Aorta (tissue), 5 donors: ENCODE measurements around the gene TMED10. TPM values are rescaled to one million over a fixed set of nuclear protein-coding genes. Genes with fewer than 3 reads are reported as not detected.
A peak's percentile ranks its signal among the peaks of the same experiment; 100 is the strongest.

ENCODE experiments used
- ATAC-seq: fragments of 200-7000 bp; cut with Tn5 transposase; one replicate; pipeline ENCODE4 v1.9.1; 2022; ENCODE audit warnings: moderate library complexity; ENCODE audit not compliant: low FRiP score
- DNase-seq, 2 donors: peaks; one replicate each; pipeline ENCODE4 v3.0.0-alpha.2; 2020
- H3K27ac ChIP-seq, 2 donors: one replicate each; pipeline ENCODE4 v1.5.1; 2013; ENCODE audit warnings: low read length in 2 of 2, mild to moderate bottlenecking in 2 of 2, moderate library complexity in 2 of 2, control low read depth in 1 of 2, inconsistent platforms in 1 of 2, low read depth in 1 of 2
- H3K27me3 ChIP-seq, 2 donors: one replicate each; pipeline ENCODE4 v1.6.1; 2013; ENCODE audit warnings: control low read depth in 1 of 2, low read length in 1 of 2, mild to moderate bottlenecking in 1 of 2, moderate library complexity in 1 of 2; ENCODE audit not compliant: insufficient read depth in 2 of 2, control insufficient read depth in 1 of 2
- H3K36me3 ChIP-seq, 2 donors: one replicate each; pipeline ENCODE4 v1.6.1; 2013; ENCODE audit warnings: control low read depth in 1 of 2, low read length in 1 of 2, mild to moderate bottlenecking in 1 of 2; ENCODE audit not compliant: insufficient read depth in 2 of 2, control insufficient read depth in 1 of 2
- H3K4me1 ChIP-seq, 2 donors: one replicate each; pipeline ENCODE4 v1.6.1; 2013; ENCODE audit warnings: low read length in 2 of 2, control low read depth in 1 of 2, mild to moderate bottlenecking in 1 of 2, moderate library complexity in 1 of 2; ENCODE audit not compliant: insufficient read depth in 2 of 2, control insufficient read depth in 1 of 2
- H3K4me3 ChIP-seq, 2 donors: one replicate each; pipeline ENCODE4 v1.5.1; 2013; ENCODE audit warnings: low read length in 2 of 2, control low read depth in 1 of 2, mild to moderate bottlenecking in 1 of 2
- H3K9me3 ChIP-seq: one replicate; pipeline ENCODE4 v1.6.1; 2013; ENCODE audit warnings: mild to moderate bottlenecking, low read length; ENCODE audit not compliant: control insufficient read depth
- WGBS, 2 donors: extraction: QIAGEN DNeasy Blood & Tissue Kit; methylation state at CpG; one replicate each; pipeline ENCODE4 v1.1.7; 2013; 5-methylcytosine and 5-hydroxymethylcytosine counted together
- intact Hi-C, 2 donors: fragments of 100-400 bp; cut with DNase I; formaldehyde crosslinking; loops; one replicate each; pipeline versions ENCODE4 v1.14.2 to v1.15.0; 2022
- polyA plus RNA-seq, 2 donors: library from polyadenylated mRNA; stranded (reverse); fragments of 200-250 nt; gene quantifications; one replicate each; pipeline ENCODE4 v1.2.3, GENCODE V29; 2013
- total RNA-seq, 2 donors: library from RNA; stranded (reverse); fragmentation: NEBNext Ultra II Directional; extraction: Animal tissue kit (Norgen Biotek cat#: 25700); gene quantifications; one replicate each; pipeline ENCODE4 v1.2.1, GENCODE V29; 2021
- donor health status: healthy with polysubstance abuse.
- donor health status: Bipolar disorder and iron deficiency.
- donor health status: DM: no; HTN: no; CAD: no.
- donor health status: DM: no; HTN: no; CAD: no.
- donor health status: DM: yes; HTN: yes; CAD: no.

TMED10 gene
- total and polyA plus RNA-seq, 4 donors: 114 to 277 (median 194) TPM

GRCh38 chr14:75126121-75126544 lies 50.3 kb downstream of the TMED10 start:
- H3K9me3 ChIP-seq: no peaks in the 10 kb centered on the region
- H3K4me1 ChIP-seq: peaks cover 2 to 4% of the 10 kb centered on the region in 2 donors
- peak overlapping the region; percentile 65 to 89 for H3K4me3 ChIP-seq
- H3K27ac ChIP-seq: peak overlapping the region; percentile 43 to 77
- H3K36me3 ChIP-seq: no peaks in the 10 kb centered on the region
- no peak for ATAC-seq
- no peaks in the 10 kb centered on the region for H3K27me3 ChIP-seq
- no peak for DNase-seq
- intact Hi-C loops: loop anchor here in 1 of 2 donors (10.0 kb wide), 1 partner anchor 339 kb away; no protein-coding TSS in a partner anchor
- WGBS, 2 donors: 1 to 3% methylated on average over 6 of the region's 6 CpGs

- H3K27ac ChIP-seq: peak overlapping the region in 1 of 2 donors; percentile 43
- ATAC-seq (no peak), DNase-seq (no peak)
- intact Hi-C loops: loop anchor here in 1 of 2 donors (10.0 kb wide), 1 partner anchor 339 kb away; no protein-coding TSS in a partner anchor
- WGBS, 2 donors: 16 to 26% methylated on average over 5 of the region's 5 CpGs
- no peaks in the 10 kb centered on the region for H3K9me3 ChIP-seq
- H3K27me3 ChIP-seq: no peaks in the 10 kb centered on the region
- peaks cover 2 to 4% of the 10 kb centered on the region in 2 donors for H3K4me1 ChIP-seq
- H3K36me3 ChIP-seq: no peaks in the 10 kb centered on the region
- H3K4me3 ChIP-seq: peak overlapping the region; percentile 65 to 89
Observed at GRCh38 chr14:75125617-75126016, 50.8 kb downstream of the TMED10 start.

- Histone ChIP-seq H3K27ac (no peak overlapping the region), H3K9me3 (no peaks in the 10 kb centered on the region), H3K4me3 (no peak overlapping the region), H3K27me3 (no peaks in the 10 kb centered on the region), H3K36me3 (no peaks in the 10 kb centered on the region), H3K4me1 (peaks cover 2 to 4% of the 10 kb centered on the region in 2 donors)
- intact Hi-C loops: loop anchor here in 1 of 2 donors (10.0 kb wide), 1 partner anchor 341 kb away; no protein-coding TSS in a partner anchor
- WGBS, 2 donors: 40 to 47% methylated on average over 7 of the region's 7 CpGs
- ATAC-seq: no peak
- DNase-seq: no peak
Observed at GRCh38 chr14:75123991-75124390, 52.4 kb downstream of the TMED10 start.

- DNase-seq: no peak
- no peak for ATAC-seq
- no peak overlapping the region for H3K27ac ChIP-seq
- H3K27me3 ChIP-seq: no peaks in the 10 kb centered on the region
- no peaks in the 10 kb centered on the region for H3K9me3 ChIP-seq
- 91 to 95% methylated on average over 7 of the region's 7 CpGs for WGBS, 2 donors
- intact Hi-C loops: loop anchor here in 1 of 2 donors (10.0 kb wide), 1 partner anchor 343 kb away; no protein-coding TSS in a partner anchor
- H3K4me1 ChIP-seq: peaks cover 2 to 4% of the 10 kb centered on the region in 2 donors
- H3K36me3 ChIP-seq: peaks cover 0 to 7% of the 10 kb centered on the region in 2 donors
- H3K4me3 ChIP-seq: no peak overlapping the region
Observed at GRCh38 chr14:75121552-75121951, 54.9 kb downstream of the TMED10 start.

GRCh38 chr14:75120541-75121291 lies 55.7 kb downstream of the TMED10 start:
- WGBS, 2 donors: 77 to 85% methylated on average over 3 of the region's 3 CpGs

GRCh38 chr14:75119056-75119455 lies 57.4 kb downstream of the TMED10 start:
- no peaks in the 10 kb centered on the region for H3K27me3 ChIP-seq
- intact Hi-C loops: no loop called here
- ATAC-seq (no peak), DNase-seq (no peak)
- WGBS, 2 donors: 90 to 97% methylated on average over 2 of the region's 2 CpGs
- H3K4me1 ChIP-seq: no peaks in the 10 kb centered on the region
- H3K27ac ChIP-seq: no peak overlapping the region
- H3K36me3 ChIP-seq: peaks cover 2 to 10% of the 10 kb centered on the region in 2 donors
- H3K9me3 ChIP-seq: no peaks in the 10 kb centered on the region
- H3K4me3 ChIP-seq: no peak overlapping the region

More at GRCh38 chr14:75120541-75121291, 55.7 kb downstream of the TMED10 start:
- DNase-seq: no peak
- no peak for ATAC-seq
- H3K27me3 ChIP-seq: no peaks in the 10 kb centered on the region
- intact Hi-C loops: loop anchor here in 1 of 2 donors (10.0 kb wide), 1 partner anchor 344 kb away; no protein-coding TSS in a partner anchor
- H3K4me1 ChIP-seq: peaks cover 2 to 4% of the 10 kb centered on the region in 2 donors
- no peaks in the 10 kb centered on the region for H3K9me3 ChIP-seq
- H3K4me3 ChIP-seq: no peak overlapping the region
- no peak overlapping the region for H3K27ac ChIP-seq
- peaks cover 0 to 7% of the 10 kb centered on the region in 2 donors for H3K36me3 ChIP-seq

GRCh38 chr14:75113932-75114539 lies 62.4 kb downstream of the TMED10 start:
- DNase-seq (no peak), ATAC-seq (no peak)
- H3K36me3 ChIP-seq: peaks cover 12 to 23% of the 10 kb centered on the region in 2 donors
- intact Hi-C loops: no loop called here
- H3K27me3 ChIP-seq: no peaks in the 10 kb centered on the region
- H3K27ac ChIP-seq: no peak overlapping the region
- no peaks in the 10 kb centered on the region for H3K4me1 ChIP-seq
- no peak overlapping the region for H3K4me3 ChIP-seq
- WGBS, 2 donors: 76 to 77% methylated on average over 5 of the region's 5 CpGs
- no peaks in the 10 kb centered on the region for H3K9me3 ChIP-seq

- Histone ChIP-seq H3K36me3 (peaks cover 17 to 33% of the 10 kb centered on the region in 2 donors), H3K4me3 (no peak overlapping the region), H3K27me3 (no peaks in the 10 kb centered on the region), H3K9me3 (no peaks in the 10 kb centered on the region), H3K4me1 (no peaks in the 10 kb centered on the region), H3K27ac (no peak overlapping the region)
- ATAC-seq: no peak
- intact Hi-C loops: no loop called here
- no peak for DNase-seq
- WGBS, 2 donors: 79 to 88% methylated on average over 2 of the region's 2 CpGs
Observed at GRCh38 chr14:75109877-75110276, 66.5 kb downstream of the TMED10 start.
